Sigmoid colon (tissue), 7 donors: ENCODE data around the gene CR1. TPM values are rescaled to one million over a fixed set of nuclear protein-coding genes. Genes with fewer than 3 reads are reported as not detected.

ENCODE experiments used
- DNase-seq: peaks from one replicate; pipeline ENCODE4 v3.0.0-alpha.2; 2019
- H3K27ac ChIP-seq, 4 donors: fragments of 200-600 bp; sonication (generic); one replicate each; pipeline ENCODE4 v1.5.1; 2016 to 2019; ENCODE audit warnings: mild to moderate bottlenecking in 1 of 4
- H3K27me3 ChIP-seq, 3 donors: fragments of 200-600 bp; sonication (generic); one replicate each; pipeline ENCODE4 v1.5.1; 2019; ENCODE audit warnings: mild to moderate bottlenecking in 1 of 3
- H3K36me3 ChIP-seq, 4 donors: fragments of 200-600 bp; sonication (generic); one replicate each; pipeline ENCODE4 v1.5.1; 2016 to 2019
- H3K4me1 ChIP-seq, 4 donors: fragments of 200-600 bp; sonication (generic); one replicate each; pipeline ENCODE4 v1.5.1; 2017 to 2019
- H3K4me3 ChIP-seq, 4 donors: fragments of 200-600 bp; sonication (generic); one replicate each; pipeline ENCODE4 v1.5.1; 2017 to 2019; ENCODE audit warnings: mild to moderate bottlenecking in 2 of 4, moderate library complexity in 1 of 4
- H3K9me3 ChIP-seq, 4 donors: fragments of 200-600 bp in 3 of 4; sonication (generic) in 3 of 4; one replicate each; pipeline versions ENCODE4 v1.5.1 to v1.6.1; 2013 to 2019
- CTCF ChIP-seq, 4 experiments: fragments of 450-650 bp in 3 of 4; fragments of 200-600 bp in 1 of 4; IDR thresholded peaks; one replicate each; pipeline ENCODE4 v1.5.1; 2016 to 2019; ENCODE audit warnings: antibody characterized with exemption in 4 of 4, mild to moderate bottlenecking in 3 of 4, moderate library complexity in 2 of 4
- EP300 ChIP-seq, 4 donors: sonication (generic); formaldehyde crosslinking; IDR thresholded peaks; one replicate each; pipeline ENCODE4 v1.6.1; 2017; ENCODE audit warnings: antibody characterized with exemption in 4 of 4
- POLR2A ChIP-seq, 2 donors: fragments of 450-650 bp; IDR thresholded peaks; one replicate each; pipeline ENCODE4 v1.6.1; 2016; ENCODE audit warnings: antibody characterized with exemption in 2 of 2, mild to moderate bottlenecking in 2 of 2, moderate library complexity in 2 of 2
- POLR2AphosphoS5 ChIP-seq, 4 donors: sonication (generic); formaldehyde crosslinking; IDR thresholded peaks; one replicate each; pipeline ENCODE4 v1.6.1; 2017; ENCODE audit warnings: antibody characterized with exemption in 4 of 4
- WGBS, 2 donors: extraction: QIAGEN DNeasy Blood & Tissue Kit; methylation state at CpG; one replicate each; pipeline ENCODE4 v1.1.7; 2013; 5-methylcytosine and 5-hydroxymethylcytosine counted together
- intact Hi-C: fragments of 100-400 bp; cut with DNase I; formaldehyde crosslinking; loops from one replicate; pipeline ENCODE4 v1.15.1; 2023
- polyA plus RNA-seq, 3 donors: library from polyadenylated mRNA; stranded (reverse); fragments of 200-250 nt; gene quantifications; one replicate each; pipeline ENCODE4 v1.2.3, GENCODE V29; 2013
- total RNA-seq, 4 donors: library from RNA; depleted of rRNA; stranded (reverse); fragments of >200 nt; gene quantifications; one replicate each; pipeline ENCODE4 v1.1.0, GENCODE V29; 2016
- donor health status: healthy with polysubstance abuse.
- donor health status: Bipolar disorder and iron deficiency.
- donor health status: healthy.

The CR1 gene
- total and polyA plus RNA-seq, 7 donors: 0.46 to 11.5 (median 5.8) TPM

- Histone ChIP-seq H3K9me3 (no peaks in the 10 kb centered on the region), H3K27ac (no peak overlapping the region), H3K27me3 (no peaks in the 10 kb centered on the region), H3K4me3 (no peak overlapping the region), H3K36me3 (no peaks in the 10 kb centered on the region), H3K4me1 (no peaks in the 10 kb centered on the region)
- no peak for DNase-seq
- intact Hi-C loops: no loop called here
- no peak for TF ChIP-seq POLR2AphosphoS5 (IDR thresholded peaks at IDR 0.05)
- no peak for TF ChIP-seq CTCF (IDR thresholded peaks at IDR 0.05)
- TF ChIP-seq POLR2A (IDR thresholded peaks at IDR 0.05): no peak
- TF ChIP-seq EP300 (IDR thresholded peaks at IDR 0.05): no peak
Measured at GRCh38 chr1:207463021-207463420, 32.9 kb upstream of the CR1 start.

- no peak overlapping the region for H3K27ac ChIP-seq
- H3K27me3 ChIP-seq: no peaks in the 10 kb centered on the region
- no peaks in the 10 kb centered on the region for H3K36me3 ChIP-seq
- no peak overlapping the region for H3K4me3 ChIP-seq
- intact Hi-C loops: no loop called here
- 60 to 68% methylated on average over 3 of the region's 3 CpGs for WGBS, 2 donors
- TF ChIP-seq POLR2A (IDR thresholded peaks at IDR 0.05) (no peak), EP300 (IDR thresholded peaks at IDR 0.05) (no peak), POLR2AphosphoS5 (IDR thresholded peaks at IDR 0.05) (no peak)
- no peaks in the 10 kb centered on the region for H3K9me3 ChIP-seq
- no peaks in the 10 kb centered on the region for H3K4me1 ChIP-seq
- no peak for DNase-seq
Measured at GRCh38 chr1:207463571-207463970, 32.4 kb upstream of the CR1 start.

GRCh38 chr1:207470927-207471326 is 25.0 kb upstream of the CR1 start:
- DNase-seq: no peak
- 88 to 92% methylated on average over 2 of the region's 2 CpGs for WGBS, 2 donors
- Histone ChIP-seq H3K4me3 (no peak overlapping the region), H3K27ac (no peak overlapping the region), H3K36me3 (no peaks in the 10 kb centered on the region), H3K4me1 (no peaks in the 10 kb centered on the region), H3K9me3 (no peaks in the 10 kb centered on the region), H3K27me3 (no peaks in the 10 kb centered on the region)
- intact Hi-C loops: no loop called here
- TF ChIP-seq POLR2AphosphoS5 (IDR thresholded peaks at IDR 0.05): no peak

- no peak for DNase-seq
- Histone ChIP-seq H3K4me1 (no peaks in the 10 kb centered on the region), H3K36me3 (no peaks in the 10 kb centered on the region), H3K4me3 (no peak overlapping the region), H3K27ac (no peak overlapping the region), H3K9me3 (no peaks in the 10 kb centered on the region), H3K27me3 (no peaks in the 10 kb centered on the region)
- no peak for TF ChIP-seq EP300 (IDR thresholded peaks at IDR 0.05)
- TF ChIP-seq CTCF (IDR thresholded peaks at IDR 0.05): no peak
- no peak for TF ChIP-seq POLR2AphosphoS5 (IDR thresholded peaks at IDR 0.05)
- no peak for TF ChIP-seq POLR2A (IDR thresholded peaks at IDR 0.05)
- intact Hi-C loops: no loop called here
- WGBS, 2 donors: 95% methylated on average over 1 of the region's 1 CpG
Measured at GRCh38 chr1:207474210-207474609, 21.7 kb upstream of the CR1 start.

- intact Hi-C loops: no loop called here
- DNase-seq: no peak
- TF ChIP-seq POLR2A (IDR thresholded peaks at IDR 0.05) (no peak), EP300 (IDR thresholded peaks at IDR 0.05) (no peak), CTCF (IDR thresholded peaks at IDR 0.05) (no peak)
- Histone ChIP-seq H3K4me1 (no peaks in the 10 kb centered on the region), H3K36me3 (no peaks in the 10 kb centered on the region), H3K27me3 (no peaks in the 10 kb centered on the region), H3K27ac (no peak overlapping the region), H3K9me3 (no peaks in the 10 kb centered on the region), H3K4me3 (no peak overlapping the region)
- 93% methylated on average over 3 of the region's 3 CpGs for WGBS, 2 donors
Measured at GRCh38 chr1:207486198-207486597, 9.8 kb upstream of the CR1 start.

GRCh38 chr1:207487636-207488035 is 8.3 kb upstream of the CR1 start:
- TF ChIP-seq EP300 (IDR thresholded peaks at IDR 0.05) (no peak), POLR2A (IDR thresholded peaks at IDR 0.05) (no peak), POLR2AphosphoS5 (IDR thresholded peaks at IDR 0.05) (no peak), CTCF (IDR thresholded peaks at IDR 0.05) (no peak)
- DNase-seq: no peak
- 86 to 89% methylated on average over 4 of the region's 4 CpGs for WGBS, 2 donors
- H3K9me3 ChIP-seq: no peaks in the 10 kb centered on the region
- peaks cover 0 to 8% (median 0%) of the 10 kb centered on the region in 3 donors for H3K27me3 ChIP-seq
- intact Hi-C loops: no loop called here
- no peak overlapping the region for H3K27ac ChIP-seq
- no peaks in the 10 kb centered on the region for H3K4me1 ChIP-seq
- no peaks in the 10 kb centered on the region for H3K36me3 ChIP-seq
- H3K4me3 ChIP-seq: no peak overlapping the region
